CD4-positive, CD25-positive, alpha-beta regulatory T cell (primary cell): ENCODE measurements around the gene STK32A. TPM values are rescaled to one million over a fixed set of nuclear protein-coding genes. Genes with fewer than 3 reads are reported as not detected.
"Not testable (repeated sequence)": the region's sequence is repeated elsewhere in the genome, so short reads cannot be mapped to it uniquely, and the experiment has no call there.

Experiments
- ATAC-seq, 2 donors: fragments of 150-1000 bp; cut with Tn5 transposase; one replicate each; pipeline ENCODE4 v1.10.0; 2021; ENCODE audit warnings: low read depth in 2 of 2, moderate number of reproducible peaks in 2 of 2, moderate library complexity in 1 of 2
- DNase-seq, 3 donors: peaks; one replicate each; pipeline versions ENCODE4 v3.0.0 to v3.0.0-alpha.2; 2012 to 2022; ENCODE audit warnings: mixed read lengths in 1 of 3
- H3K27ac ChIP-seq: one replicate; pipeline ENCODE4 v1.7.0; 2013; ENCODE audit warnings: mild to moderate bottlenecking, low read length; ENCODE audit not compliant: insufficient read depth, poor library complexity, severe bottlenecking
- H3K27me3 ChIP-seq: one replicate; pipeline ENCODE4 v1.7.0; 2013; ENCODE audit warnings: low read length; ENCODE audit not compliant: control insufficient read depth, insufficient read depth
- H3K36me3 ChIP-seq: one replicate; pipeline ENCODE4 v1.7.0; 2013; ENCODE audit warnings: mild to moderate bottlenecking, low read length, moderate library complexity; ENCODE audit not compliant: control insufficient read depth, insufficient read depth
- H3K4me1 ChIP-seq: 2 replicates; pipeline ENCODE4 v1.7.0; 2013; ENCODE audit warnings: mild to moderate bottlenecking, low read length; ENCODE audit not compliant: insufficient read depth, control insufficient read depth, poor library complexity, severe bottlenecking
- H3K4me3 ChIP-seq: one replicate; pipeline ENCODE4 v1.7.0; 2013; ENCODE audit warnings: low read depth, mild to moderate bottlenecking, low read length, moderate library complexity
- H3K9me3 ChIP-seq, 2 experiments: 1 replicate in 1 of 2; 2 replicates in 1 of 2; pipeline ENCODE4 v1.7.0; 2013; ENCODE audit warnings: low read length in 2 of 2, mild to moderate bottlenecking in 1 of 2, moderate library complexity in 1 of 2; ENCODE audit not compliant: control insufficient read depth in 2 of 2
- H3K27ac Mint-ChIP-seq, 3 donors: one replicate each; pipeline ENCODE4 v1.8.0; 2020 to 2022; ENCODE audit warnings: mild to moderate bottlenecking in 3 of 3, mixed read lengths in 3 of 3, moderate library complexity in 2 of 3
- H3K27me3 Mint-ChIP-seq: one replicate; pipeline ENCODE4 v1.8.0; 2022; ENCODE audit warnings: mild to moderate bottlenecking, mixed read lengths
- H3K36me3 Mint-ChIP-seq: one replicate; pipeline ENCODE4 v1.8.0; 2020; ENCODE audit warnings: mixed read lengths
- H3K4me1 Mint-ChIP-seq, 4 donors: one replicate each; pipeline ENCODE4 v1.8.0; 2020 to 2022; ENCODE audit warnings: mixed read lengths in 4 of 4, mild to moderate bottlenecking in 1 of 4
- H3K4me3 Mint-ChIP-seq, 4 donors: one replicate each; pipeline ENCODE4 v1.8.0; 2020 to 2022; ENCODE audit warnings: mild to moderate bottlenecking in 4 of 4, mixed read lengths in 4 of 4, moderate library complexity in 3 of 4
- H3K9me3 Mint-ChIP-seq, 7 donors: one replicate each; pipeline ENCODE4 v1.8.0; 2020 to 2022; ENCODE audit warnings: mixed read lengths in 7 of 7, mild to moderate bottlenecking in 3 of 7, moderate library complexity in 2 of 7
- polyA plus RNA-seq, 4 donors: library from polyadenylated mRNA; unstranded; fragments of 300-500 nt; fragmentation: Illumina TruSeq; gene quantifications; one replicate each; pipeline ENCODE4 v1.2.3, GENCODE V29; 2021
- total RNA-seq: library from RNA; stranded (reverse); gene quantifications from one replicate; pipeline ENCODE4 v1.2.3, GENCODE V29; 2022

STK32A gene
- total and polyA plus RNA-seq, 5 donors from 2014 or later = not detected

GRCh38 chr5:147348451-147348850 is 113.6 kb downstream of the STK32A start:
- Mint-ChIP-seq H3K27me3 (no peaks in the 10 kb centered on the region), H3K27ac (no peak overlapping the region), H3K9me3 (peaks cover 0 to 5% (median 0%) of the 10 kb centered on the region in 7 donors), H3K36me3 (no peaks in the 10 kb centered on the region), H3K4me3 (no peak overlapping the region), H3K4me1 (no peaks in the 10 kb centered on the region)
- no peak overlapping the region for H3K27ac ChIP-seq
- no peak for ATAC-seq
- DNase-seq = no peak
- H3K36me3 ChIP-seq = no peaks in the 10 kb centered on the region
- no peaks in the 10 kb centered on the region for H3K27me3 ChIP-seq
- H3K9me3 ChIP-seq = no peaks in the 10 kb centered on the region
- no peak overlapping the region for H3K4me3 ChIP-seq
- H3K4me1 ChIP-seq = no peaks in the 10 kb centered on the region

- Mint-ChIP-seq H3K36me3 (no peaks in the 10 kb centered on the region), H3K4me1 (no peaks in the 10 kb centered on the region), H3K27ac (no peak overlapping the region), H3K4me3 (no peak overlapping the region), H3K27me3 (no peaks in the 10 kb centered on the region), H3K9me3 (peaks cover 0 to 5% (median 0%) of the 10 kb centered on the region in 7 donors)
- no peaks in the 10 kb centered on the region for H3K9me3 ChIP-seq
- ATAC-seq (no peak), DNase-seq (no peak)
- H3K4me1 ChIP-seq = no peaks in the 10 kb centered on the region
- H3K27ac ChIP-seq = no peak overlapping the region
- H3K4me3 ChIP-seq = no peak overlapping the region
- no peaks in the 10 kb centered on the region for H3K36me3 ChIP-seq
- no peaks in the 10 kb centered on the region for H3K27me3 ChIP-seq
These were observed 114.4 kb downstream of the STK32A start for GRCh38 chr5:147349241-147349640.

GRCh38 chr5:147359101-147359500 is 124.3 kb downstream of the STK32A start:
- Histone ChIP-seq H3K27me3 (no peaks in the 10 kb centered on the region), H3K4me1 (no peaks in the 10 kb centered on the region), H3K9me3 (no peaks in the 10 kb centered on the region), H3K36me3 (no peaks in the 10 kb centered on the region), H3K27ac (no peak overlapping the region), H3K4me3 (no peak overlapping the region)
- ATAC-seq (no peak), DNase-seq (no peak)
- Mint-ChIP-seq H3K36me3 (no peaks in the 10 kb centered on the region), H3K4me1 (no peaks in the 10 kb centered on the region), H3K27ac (no peak overlapping the region), H3K27me3 (no peaks in the 10 kb centered on the region), H3K4me3 (no peak overlapping the region), H3K9me3 (peaks cover 0 to 2% (median 0%) of the 10 kb centered on the region in 7 donors)

GRCh38 chr5:147359581-147359980 is 124.8 kb downstream of the STK32A start:
- Mint-ChIP-seq H3K4me1 (no peaks in the 10 kb centered on the region), H3K36me3 (no peaks in the 10 kb centered on the region), H3K4me3 (no peak overlapping the region), H3K27me3 (no peaks in the 10 kb centered on the region), H3K27ac (no peak overlapping the region), H3K9me3 (peaks cover 0 to 3% (median 0%) of the 10 kb centered on the region in 7 donors)
- H3K27me3 ChIP-seq = no peaks in the 10 kb centered on the region
- ATAC-seq (no peak), DNase-seq (no peak)
- H3K4me1 ChIP-seq = no peaks in the 10 kb centered on the region
- H3K9me3 ChIP-seq = no peaks in the 10 kb centered on the region
- H3K27ac ChIP-seq = no peak overlapping the region
- no peaks in the 10 kb centered on the region for H3K36me3 ChIP-seq
- H3K4me3 ChIP-seq = no peak overlapping the region

- H3K4me3 Mint-ChIP-seq = no peak overlapping the region
- DNase-seq = no peak
- H3K27ac Mint-ChIP-seq = no peak overlapping the region
- Histone ChIP-seq H3K4me1 (no peaks in the 10 kb centered on the region), H3K27ac (no peak overlapping the region), H3K9me3 (no peaks in the 10 kb centered on the region), H3K36me3 (no peaks in the 10 kb centered on the region), H3K27me3 (no peaks in the 10 kb centered on the region), H3K4me3 (no peak overlapping the region)
- no peak for ATAC-seq
- H3K36me3 Mint-ChIP-seq = no peaks in the 10 kb centered on the region
- H3K9me3 Mint-ChIP-seq = peaks cover 0 to 7% (median 0%) of the 10 kb centered on the region in 7 donors
- H3K27me3 Mint-ChIP-seq = no peaks in the 10 kb centered on the region
- no peaks in the 10 kb centered on the region for H3K4me1 Mint-ChIP-seq
These were observed 126.0 kb downstream of the STK32A start for GRCh38 chr5:147360816-147361215.

- Mint-ChIP-seq H3K36me3 (no peaks in the 10 kb centered on the region), H3K27ac (no peak overlapping the region), H3K9me3 (peaks cover 0 to 7% (median 0%) of the 10 kb centered on the region in 7 donors), H3K27me3 (no peaks in the 10 kb centered on the region), H3K4me1 (no peaks in the 10 kb centered on the region), H3K4me3 (no peak overlapping the region)
- ATAC-seq = no peak
- no peaks in the 10 kb centered on the region for H3K9me3 ChIP-seq
- H3K4me3 ChIP-seq = no peak overlapping the region
- H3K27ac ChIP-seq = no peak overlapping the region
- H3K4me1 ChIP-seq = no peaks in the 10 kb centered on the region
- DNase-seq = no peak
- H3K36me3 ChIP-seq = no peaks in the 10 kb centered on the region
- H3K27me3 ChIP-seq = no peaks in the 10 kb centered on the region
These were observed 126.8 kb downstream of the STK32A start for GRCh38 chr5:147361441-147362175.

- H3K27me3 Mint-ChIP-seq, ATAC-seq: not testable (repeated sequence)
These were observed 132.6 kb downstream of the STK32A start for GRCh38 chr5:147367381-147367780.

GRCh38 chr5:147369742-147370374 is 135.0 kb downstream of the STK32A start:
- Mint-ChIP-seq H3K36me3 (no peaks in the 10 kb centered on the region), H3K9me3 (peaks cover 0 to 7% (median 0%) of the 10 kb centered on the region in 7 donors), H3K27me3 (no peaks in the 10 kb centered on the region), H3K27ac (no peak overlapping the region), H3K4me1 (no peaks in the 10 kb centered on the region), H3K4me3 (no peak overlapping the region)
- H3K9me3 ChIP-seq = no peaks in the 10 kb centered on the region
- H3K27me3 ChIP-seq = peaks cover 1% of the 10 kb centered on the region
- H3K36me3 ChIP-seq = no peaks in the 10 kb centered on the region
- ATAC-seq = no peak
- H3K4me1 ChIP-seq = no peaks in the 10 kb centered on the region
- H3K27ac ChIP-seq = no peak overlapping the region
- no peak overlapping the region for H3K4me3 ChIP-seq
- no peak for DNase-seq

More at GRCh38 chr5:147367381-147367780, 132.6 kb downstream of the STK32A start:
- H3K9me3 ChIP-seq, H3K4me3 ChIP-seq, H3K9me3 Mint-ChIP-seq, H3K4me3 Mint-ChIP-seq, H3K27ac Mint-ChIP-seq, H3K4me1 Mint-ChIP-seq, H3K27me3 ChIP-seq, H3K4me1 ChIP-seq, H3K36me3 Mint-ChIP-seq, H3K27ac ChIP-seq, DNase-seq, H3K36me3 ChIP-seq: not testable (repeated sequence)
